ENCODE data around the gene C1orf167.
A peak's percentile ranks its signal among the peaks of the same experiment; 100 is the strongest.

Gene C1orf167

DNA sequence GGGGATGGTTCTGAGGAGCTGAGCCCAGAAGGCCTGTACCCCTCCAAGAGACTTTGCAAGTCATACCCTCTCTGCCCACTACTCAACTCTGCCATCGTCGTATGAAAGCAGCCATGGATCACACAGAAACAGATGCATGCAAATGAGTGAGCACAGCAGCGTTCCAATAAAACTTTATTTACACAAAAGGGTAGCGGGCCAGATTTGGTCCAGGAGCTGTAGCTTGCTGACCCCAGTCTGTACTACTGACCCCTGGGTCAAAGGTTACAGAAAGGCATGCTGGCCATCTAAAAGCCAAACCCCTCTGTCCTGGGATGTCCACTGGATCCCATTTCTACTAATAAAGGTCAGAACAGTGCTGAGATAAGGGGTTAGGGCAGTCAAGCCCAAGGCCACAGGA lies 34.9 kb upstream of the C1orf167 start:
- Histone ChIP-seq H3K9me3 (ENCODE audit: insufficient read depth, low read depth, low read length) (no peaks in the 10 kb centered on the region), H3K4me3 (ENCODE audit: low read length) (no peak overlapping the region), H3K27me3 (ENCODE audit: insufficient read depth, low read length) (no peaks in the 10 kb centered on the region), H3K4me1 (ENCODE audit: insufficient read depth, low read length) (peaks cover 31% of the 10 kb centered on the region), H3K36me3 (ENCODE audit: insufficient read depth, low read length) (no peaks in the 10 kb centered on the region), H3K9ac (ENCODE audit: low read depth, low read length) (no peak overlapping the region), H3K27ac (ENCODE audit: low read depth, low read length) (no peak overlapping the region)
- 95% methylated on average over 4 of the region's 4 CpGs for WGBS

DNA sequence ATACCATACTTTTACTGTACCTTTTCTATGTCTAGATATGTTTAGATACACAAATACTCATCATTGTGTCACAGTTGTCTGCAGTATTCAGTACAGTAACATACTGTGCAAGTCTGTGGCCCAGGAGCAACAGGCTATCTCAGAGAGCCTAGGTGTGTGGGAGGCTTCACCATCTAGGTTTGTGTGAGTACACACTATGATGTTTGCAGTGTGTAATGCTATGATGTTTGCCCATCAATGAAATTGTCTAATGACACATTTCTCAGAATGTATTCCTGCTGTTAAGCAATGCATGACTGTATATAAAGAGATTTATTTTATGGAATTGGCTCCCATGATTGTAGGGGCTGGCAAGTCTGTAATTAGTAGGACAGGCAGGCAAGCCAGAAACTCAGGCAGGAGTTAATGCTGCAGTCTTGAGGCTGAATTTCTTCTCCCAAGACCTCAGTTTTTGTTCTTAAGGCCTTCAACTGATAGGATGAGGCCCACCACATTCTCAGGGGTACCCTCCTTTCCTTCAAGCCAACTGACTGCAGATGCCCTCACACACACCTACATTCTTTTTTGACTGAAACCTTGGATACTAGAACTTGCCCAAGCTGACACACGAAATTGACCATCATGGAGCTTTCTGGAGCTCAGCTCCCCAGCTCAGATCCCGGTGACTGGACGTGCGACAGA lies 33.7 kb upstream of the C1orf167 start:
- Histone ChIP-seq H3K4me3 (ENCODE audit: low read length) (no peak overlapping the region), H3K27ac (ENCODE audit: low read depth, low read length) (no peak overlapping the region), H3K27me3 (ENCODE audit: insufficient read depth, low read length) (no peaks in the 10 kb centered on the region), H3K4me1 (ENCODE audit: insufficient read depth, low read length) (peaks cover 32% of the 10 kb centered on the region), H3K9ac (ENCODE audit: low read depth, low read length) (no peak overlapping the region), H3K9me3 (ENCODE audit: insufficient read depth, low read depth, low read length) (no peaks in the 10 kb centered on the region), H3K36me3 (ENCODE audit: insufficient read depth, low read length) (no peaks in the 10 kb centered on the region)
- WGBS, result 96% methylated on average over 4 of the region's 4 CpGs

DNA sequence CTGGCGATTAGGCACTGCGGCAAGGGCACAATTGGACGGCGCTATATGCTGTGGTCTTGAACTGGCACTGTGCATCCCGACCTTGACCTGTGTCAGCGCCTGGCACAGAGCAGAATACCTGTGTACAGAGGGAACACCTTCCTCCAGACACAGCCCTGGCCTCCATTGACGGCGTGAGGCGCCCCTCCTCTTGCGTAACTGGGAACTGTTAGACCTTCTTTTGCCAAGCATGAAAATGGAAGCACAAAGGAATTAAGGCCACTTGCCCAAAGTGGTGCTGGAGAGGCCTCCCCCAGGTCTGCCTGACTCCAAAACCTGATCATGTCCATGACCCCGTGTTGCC lies 32.9 kb upstream of the C1orf167 start:
- Histone ChIP-seq H3K27me3 (ENCODE audit: insufficient read depth, low read length) (no peaks in the 10 kb centered on the region), H3K9ac (ENCODE audit: low read depth, low read length) (no peak overlapping the region), H3K9me3 (ENCODE audit: insufficient read depth, low read depth, low read length) (no peaks in the 10 kb centered on the region), H3K27ac (ENCODE audit: low read depth, low read length) (no peak overlapping the region; the same call in 1 of the 2 replicates), H3K4me3 (ENCODE audit: low read length) (no peak overlapping the region), H3K4me1 (ENCODE audit: insufficient read depth, low read length) (peaks cover 32% of the 10 kb centered on the region), H3K36me3 (ENCODE audit: insufficient read depth, low read length) (no peaks in the 10 kb centered on the region)
- WGBS, result 93% methylated on average over 11 of the region's 11 CpGs

DNA sequence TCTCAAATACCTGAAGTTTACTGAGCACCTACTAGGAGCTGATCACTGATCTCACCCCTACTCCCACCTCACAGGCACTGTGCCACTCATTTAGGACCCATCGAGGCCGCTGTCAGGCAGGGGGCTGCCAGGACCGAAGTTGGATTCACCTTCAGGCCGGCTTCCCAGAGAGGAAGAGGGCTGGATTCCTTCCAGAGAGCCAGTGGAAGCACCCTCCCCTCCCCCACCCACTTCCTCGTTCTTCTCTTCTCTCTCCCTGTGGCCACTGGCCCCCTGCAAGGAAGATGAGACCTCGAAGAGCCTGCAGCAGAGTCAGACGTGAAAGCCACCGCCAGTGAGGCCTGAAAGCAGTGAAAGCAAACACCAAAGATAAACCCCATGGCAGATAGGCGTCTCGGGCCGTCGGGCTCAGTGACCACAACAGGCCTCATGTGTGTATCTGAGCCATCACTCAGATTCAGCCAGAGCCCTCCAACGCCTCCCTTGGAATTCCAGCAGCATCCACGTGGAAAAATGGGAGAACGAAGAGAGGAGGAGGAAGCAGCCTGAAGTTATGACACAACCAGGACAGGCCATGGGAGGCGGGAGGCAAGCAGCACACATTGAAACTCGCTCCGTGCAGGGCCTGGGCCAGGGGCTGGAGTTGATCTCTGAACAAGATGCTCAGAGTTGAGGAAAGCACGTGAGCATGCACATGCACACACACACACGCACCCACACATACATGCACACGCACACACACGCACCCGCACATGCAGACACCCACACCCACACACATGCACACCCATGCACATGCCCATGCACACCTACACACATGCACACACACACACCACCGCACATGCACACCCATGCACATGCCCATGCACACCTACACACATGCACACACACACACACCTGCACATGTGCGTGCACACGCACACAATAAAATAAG lies 32.2 kb upstream of the C1orf167 start:
- H3K36me3 ChIP-seq (ENCODE audit: insufficient read depth, low read length), result no peaks in the 10 kb centered on the region
- H3K9ac ChIP-seq (ENCODE audit: low read depth, low read length), result no peak overlapping the region
- 68% methylated on average over 26 of the region's 26 CpGs for WGBS
- no peak overlapping the region; the same call in 1 of the 2 replicates for H3K27ac ChIP-seq (ENCODE audit: low read depth, low read length)
- no peaks in the 10 kb centered on the region for H3K9me3 ChIP-seq (ENCODE audit: insufficient read depth, low read depth, low read length)
- H3K27me3 ChIP-seq (ENCODE audit: insufficient read depth, low read length), result no peaks in the 10 kb centered on the region
- peaks cover 31% of the 10 kb centered on the region for H3K4me1 ChIP-seq (ENCODE audit: insufficient read depth, low read length)
- no peak overlapping the region for H3K4me3 ChIP-seq (ENCODE audit: low read length)

DNA sequence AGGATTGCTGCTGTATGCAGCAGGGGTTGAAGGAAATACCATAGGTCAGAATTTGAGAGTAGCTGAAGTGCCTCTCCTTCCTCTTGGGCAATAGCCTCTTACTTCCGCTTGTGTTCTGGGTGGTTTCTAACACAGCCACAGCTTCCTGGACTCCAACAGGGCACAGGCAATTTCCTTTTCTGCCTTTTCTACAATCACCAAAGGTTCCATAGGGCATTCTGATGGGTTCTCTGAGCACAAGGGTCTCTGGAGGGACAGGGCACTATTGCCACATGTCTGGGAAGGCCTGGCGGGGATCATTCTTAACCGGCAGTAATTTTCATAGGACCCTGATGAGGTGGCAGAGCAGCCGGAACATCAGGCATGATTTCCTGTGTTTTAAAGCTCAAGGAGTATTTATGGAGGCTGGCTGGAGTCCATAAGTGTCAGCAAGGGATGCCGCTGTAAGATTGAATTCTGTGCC lies 31.5 kb upstream of the C1orf167 start:
- Histone ChIP-seq H3K27me3 (ENCODE audit: insufficient read depth, low read length) (no peaks in the 10 kb centered on the region), H3K9ac (ENCODE audit: low read depth, low read length) (no peak overlapping the region), H3K36me3 (ENCODE audit: insufficient read depth, low read length) (no peaks in the 10 kb centered on the region), H3K4me1 (ENCODE audit: insufficient read depth, low read length) (peaks cover 28% of the 10 kb centered on the region), H3K27ac (ENCODE audit: low read depth, low read length) (no peak overlapping the region), H3K4me3 (ENCODE audit: low read length) (no peak overlapping the region), H3K9me3 (ENCODE audit: insufficient read depth, low read depth, low read length) (no peaks in the 10 kb centered on the region)
- 92% methylated on average over 5 of the region's 5 CpGs for WGBS

DNA sequence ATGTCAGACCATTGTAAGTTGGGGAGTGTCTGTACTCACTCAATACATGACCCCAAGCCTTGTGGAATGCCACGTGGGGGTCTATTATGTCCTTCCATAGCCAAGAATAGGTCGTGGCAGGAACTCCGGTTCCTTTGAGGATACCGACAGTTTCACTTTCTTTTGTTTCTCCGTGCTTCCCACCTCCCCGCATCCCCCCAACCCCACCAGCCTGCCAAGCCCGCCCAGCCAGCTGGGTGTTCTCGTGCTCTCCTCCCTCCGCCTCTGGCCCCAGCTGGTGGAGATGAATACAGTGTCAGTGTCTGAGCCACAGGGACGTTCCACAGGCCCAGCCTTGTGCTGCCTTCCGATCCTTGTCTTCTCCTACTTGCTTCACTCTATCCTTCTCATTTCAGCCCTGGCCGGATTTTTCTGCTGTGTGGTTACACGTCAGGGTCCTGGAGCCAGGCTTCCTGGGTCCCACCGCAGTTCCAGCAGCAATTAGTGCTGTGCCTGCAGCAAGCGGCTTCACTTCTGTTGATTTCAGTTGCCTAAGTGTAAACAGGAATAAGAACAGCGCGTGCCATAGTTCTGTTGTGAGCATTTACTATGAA lies 30.2 kb upstream of the C1orf167 start:
- Histone ChIP-seq H3K9me3 (ENCODE audit: insufficient read depth, low read depth, low read length) (no peaks in the 10 kb centered on the region), H3K36me3 (ENCODE audit: insufficient read depth, low read length) (no peaks in the 10 kb centered on the region), H3K4me1 (ENCODE audit: insufficient read depth, low read length) (peaks cover 23% of the 10 kb centered on the region), H3K4me3 (ENCODE audit: low read length) (peak overlapping the region; percentile 33), H3K27me3 (ENCODE audit: insufficient read depth, low read length) (no peaks in the 10 kb centered on the region), H3K9ac (ENCODE audit: low read depth, low read length) (no peak overlapping the region), H3K27ac (ENCODE audit: low read depth, low read length) (no peak overlapping the region)
- WGBS, result 30% methylated on average over 16 of the region's 17 CpGs

DNA sequence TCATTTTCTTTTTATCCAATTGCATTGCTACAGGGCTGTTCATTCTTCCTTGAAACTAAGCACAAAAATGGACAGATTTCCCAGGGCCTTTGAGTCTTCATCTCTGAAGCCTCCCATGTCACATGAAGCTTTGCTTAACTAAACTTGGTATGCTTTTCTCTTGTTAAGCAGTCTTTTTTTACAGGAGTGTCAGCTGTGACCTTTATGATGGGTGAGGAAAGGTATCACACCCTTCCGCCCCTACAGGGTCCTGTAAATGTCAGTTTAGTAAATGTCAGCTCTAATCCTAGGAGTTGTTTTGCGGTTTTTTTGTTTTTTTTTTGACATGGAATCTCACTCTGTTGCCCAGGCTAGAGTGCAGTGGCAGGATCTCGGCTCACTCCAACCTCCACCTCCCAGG lies 28.7 kb upstream of the C1orf167 start:
- Histone ChIP-seq H3K4me1 (ENCODE audit: insufficient read depth, low read length) (peaks cover 34% of the 10 kb centered on the region), H3K9ac (ENCODE audit: low read depth, low read length) (no peak overlapping the region), H3K27ac (ENCODE audit: low read depth, low read length) (no peak overlapping the region), H3K4me3 (ENCODE audit: low read length) (no peak overlapping the region), H3K27me3 (ENCODE audit: insufficient read depth, low read length) (no peaks in the 10 kb centered on the region), H3K36me3 (ENCODE audit: insufficient read depth, low read length) (no peaks in the 10 kb centered on the region), H3K9me3 (ENCODE audit: insufficient read depth, low read depth, low read length) (no peaks in the 10 kb centered on the region)
- 92% methylated on average over 3 of the region's 3 CpGs for WGBS

DNA sequence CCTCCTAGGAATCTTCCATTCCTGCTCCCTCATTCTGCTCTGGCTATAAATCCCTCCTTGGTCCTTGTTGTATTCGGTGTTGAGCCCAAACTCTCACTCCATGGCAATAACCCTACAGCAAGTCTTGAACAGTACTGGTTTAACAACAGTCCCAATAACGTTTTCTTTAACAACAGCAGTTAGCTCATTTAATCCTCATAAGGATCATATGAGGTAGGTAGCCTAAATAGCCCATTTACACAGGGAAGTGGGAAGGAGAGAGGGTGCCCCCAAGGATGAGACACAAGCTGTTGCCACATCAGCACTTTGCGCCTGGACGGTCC lies 26.5 kb upstream of the C1orf167 start:
- H3K27ac ChIP-seq (ENCODE audit: low read depth, low read length), result no peak overlapping the region
- H3K36me3 ChIP-seq (ENCODE audit: insufficient read depth, low read length), result no peaks in the 10 kb centered on the region
- H3K9ac ChIP-seq (ENCODE audit: low read depth, low read length), result no peak overlapping the region
- 44% methylated on average over 4 of the region's 4 CpGs for WGBS
- H3K4me1 ChIP-seq (ENCODE audit: insufficient read depth, low read length), result peaks cover 27% of the 10 kb centered on the region
- peak overlapping the region; percentile 78 for H3K4me3 ChIP-seq (ENCODE audit: low read length)
- H3K27me3 ChIP-seq (ENCODE audit: insufficient read depth, low read length), result no peaks in the 10 kb centered on the region
- no peaks in the 10 kb centered on the region for H3K9me3 ChIP-seq (ENCODE audit: insufficient read depth, low read depth, low read length)

DNA sequence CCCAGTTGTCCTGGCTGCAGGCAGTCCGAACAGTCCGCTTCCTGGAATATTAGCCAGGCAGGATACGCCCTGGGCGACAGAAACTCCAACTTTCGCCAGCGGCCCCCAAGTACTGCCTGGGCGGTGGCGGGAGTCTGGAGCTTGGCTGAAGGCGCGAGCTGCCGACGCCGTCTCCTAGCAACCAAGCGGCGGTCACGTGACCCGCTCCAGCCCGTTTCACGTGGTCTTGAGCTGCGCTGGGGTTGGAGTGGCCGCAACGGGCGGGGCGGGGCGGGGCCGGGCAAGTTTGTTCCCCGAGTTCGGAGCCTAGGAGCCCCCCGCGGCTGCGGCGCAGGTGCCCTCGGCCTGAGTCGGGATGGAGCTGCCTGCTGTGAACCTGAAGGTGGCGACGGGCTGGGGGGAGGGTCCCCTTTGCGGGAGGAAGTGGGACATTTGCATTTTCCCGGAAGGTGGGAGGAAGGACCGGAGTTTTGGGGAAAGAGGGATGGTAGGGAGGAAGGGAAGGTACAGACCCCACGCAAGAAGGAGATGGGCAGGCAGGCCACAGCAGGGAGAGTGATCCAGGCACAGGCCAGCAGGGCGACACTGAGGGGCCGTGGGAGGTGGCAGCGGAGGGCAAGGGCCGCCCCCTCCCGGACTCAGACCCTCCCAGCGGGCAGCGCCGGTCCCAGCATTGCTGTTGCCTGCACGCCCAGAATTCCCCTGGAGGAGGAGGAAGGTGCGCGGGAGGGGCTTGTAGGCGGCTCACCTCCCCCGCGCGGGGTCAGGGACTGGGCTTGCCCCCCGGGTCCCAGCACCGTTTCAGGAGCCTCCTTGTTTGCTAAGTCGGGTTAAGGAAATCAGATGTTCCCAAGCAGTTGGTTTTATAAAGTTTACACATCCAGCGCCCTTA lies 25.9 kb upstream of the C1orf167 start, which contains the start of gene AGTRAP:
Gene AGTRAP, plus strand, starts transcription at position 283 of the 892 bp plus-strand sequence. Its CDS starts 73 bp downstream, at position 356.
- Histone ChIP-seq H3K27ac (ENCODE audit: low read depth, low read length) (peak within 1 kb of the TSS; percentile 91), H3K4me1 (ENCODE audit: insufficient read depth, low read length) (peaks cover 29% of the 10 kb centered on the region), H3K27me3 (ENCODE audit: insufficient read depth, low read length) (no peaks in the 10 kb centered on the region), H3K4me3 (ENCODE audit: low read length) (peak within 1 kb of the TSS; percentile 78), H3K9ac (ENCODE audit: low read depth, low read length) (peak within 1 kb of the TSS; percentile 80), H3K9me3 (ENCODE audit: insufficient read depth, low read depth, low read length) (no peaks in the 10 kb centered on the region), H3K36me3 (ENCODE audit: insufficient read depth, low read length) (no peaks in the 10 kb centered on the region)
- WGBS, result 1% methylated on average over 59 of the region's 59 CpGs

DNA sequence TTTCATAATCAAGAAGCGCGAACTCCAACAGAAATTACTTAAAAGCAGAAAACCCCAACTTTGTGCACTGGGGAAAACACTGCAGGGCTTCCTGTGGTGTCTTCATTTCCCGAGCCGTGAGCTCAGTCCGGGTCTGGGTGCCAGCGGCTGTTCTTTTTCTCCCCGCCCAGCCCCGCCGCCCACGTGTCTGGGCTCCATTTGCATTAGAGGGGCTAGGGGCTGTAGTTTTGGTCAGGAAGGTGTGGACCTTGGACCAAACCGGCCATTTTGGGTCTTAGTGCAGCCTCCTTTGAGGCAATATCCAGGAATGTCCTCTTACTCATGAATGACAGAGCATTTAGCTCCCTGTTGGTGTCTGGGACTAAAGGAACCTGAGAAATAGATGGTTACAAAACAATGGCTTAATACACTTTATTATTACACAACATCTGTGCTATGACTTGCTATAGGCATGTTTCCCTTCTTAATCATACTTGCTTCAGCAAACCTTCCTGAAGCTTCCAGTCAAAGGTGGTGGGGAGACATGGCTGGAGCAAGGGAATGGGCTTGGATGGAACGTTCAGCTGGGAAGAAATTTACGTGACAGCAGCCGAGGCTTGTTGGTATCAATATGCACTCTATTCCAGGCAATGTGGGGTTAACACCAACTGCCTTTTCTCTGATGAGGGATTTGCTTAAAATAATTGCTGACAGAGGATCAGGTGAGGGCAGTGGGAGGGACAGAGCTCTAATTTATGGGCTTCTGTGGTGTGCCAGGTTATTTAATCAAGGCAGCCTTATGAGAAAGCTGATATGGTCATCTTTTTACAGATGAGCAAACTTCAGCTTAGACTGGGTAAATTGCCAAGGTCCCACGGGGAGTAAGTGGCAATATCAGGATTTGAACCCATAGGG lies 25.0 kb upstream of the C1orf167 start:
- Histone ChIP-seq H3K4me3 (ENCODE audit: low read length) (peak overlapping the region; percentile 78), H3K9ac (ENCODE audit: low read depth, low read length) (peak overlapping the region; percentile 80), H3K36me3 (ENCODE audit: insufficient read depth, low read length) (no peaks in the 10 kb centered on the region), H3K27ac (ENCODE audit: low read depth, low read length) (peak overlapping the region; percentile 91), H3K9me3 (ENCODE audit: insufficient read depth, low read depth, low read length) (no peaks in the 10 kb centered on the region), H3K27me3 (ENCODE audit: insufficient read depth, low read length) (no peaks in the 10 kb centered on the region), H3K4me1 (ENCODE audit: insufficient read depth, low read length) (peaks cover 23% of the 10 kb centered on the region)
- WGBS, result 17% methylated on average over 14 of the region's 15 CpGs
